Lower leg skin (tissue), 4 donors: ENCODE measurements around the gene TASP1. TPM values are rescaled to one million over a fixed set of nuclear protein-coding genes. Genes with fewer than 3 reads are reported as not detected.
"Not testable (repeated sequence)": the region's sequence is repeated elsewhere in the genome, so short reads cannot be mapped to it uniquely, and the experiment has no call there.

Experiments used
- DNase-seq, 2 donors: peaks; one replicate each; pipeline ENCODE4 v3.0.0-alpha.2; 2019; ENCODE audit warnings: low spot score in 2 of 2
- H3K4me3 ChIP-seq: fragments of 200-600 bp; sonication (generic); 2 replicates; pipeline ENCODE4 v1.5.1; 2017; ENCODE audit warnings: mild to moderate bottlenecking, low read depth; ENCODE audit not compliant: poor library complexity, severe bottlenecking
- POLR2A ChIP-seq, 2 donors: fragments of 450-650 bp; IDR thresholded peaks; one replicate each; pipeline ENCODE4 v1.6.1; 2016 to 2017; ENCODE audit warnings: antibody characterized with exemption in 2 of 2, mild to moderate bottlenecking in 1 of 2, moderate library complexity in 1 of 2
- WGBS, 2 donors: methylation state at CpG; one replicate each; pipeline ENCODE4 v1.1.5; 2018; 5-methylcytosine and 5-hydroxymethylcytosine counted together
- intact Hi-C: fragments of 100-400 bp; cut with DNase I; formaldehyde crosslinking; loops from one replicate; pipeline ENCODE4 v1.15.0; 2023; ENCODE audit warnings: low total_unique reads
- total RNA-seq, 4 donors: library from RNA; depleted of rRNA; stranded (reverse); fragments of >200 nt; gene quantifications; one replicate each; pipeline ENCODE4 v1.1.0, GENCODE V29; 2016
- TF ChIP-seq, protein P1 (sequence below), 3 donors: fragments of 450-650 bp; IDR thresholded peaks; one replicate each; pipeline ENCODE4 v1.5.1; 2016; ENCODE audit warnings: antibody characterized with exemption in 3 of 3, mild to moderate bottlenecking in 3 of 3, moderate library complexity in 2 of 3

Gene TASP1
- total RNA-seq, 4 donors from 2014 or later: 9.0 to 18.3 (median 12.7) TPM

DNA sequence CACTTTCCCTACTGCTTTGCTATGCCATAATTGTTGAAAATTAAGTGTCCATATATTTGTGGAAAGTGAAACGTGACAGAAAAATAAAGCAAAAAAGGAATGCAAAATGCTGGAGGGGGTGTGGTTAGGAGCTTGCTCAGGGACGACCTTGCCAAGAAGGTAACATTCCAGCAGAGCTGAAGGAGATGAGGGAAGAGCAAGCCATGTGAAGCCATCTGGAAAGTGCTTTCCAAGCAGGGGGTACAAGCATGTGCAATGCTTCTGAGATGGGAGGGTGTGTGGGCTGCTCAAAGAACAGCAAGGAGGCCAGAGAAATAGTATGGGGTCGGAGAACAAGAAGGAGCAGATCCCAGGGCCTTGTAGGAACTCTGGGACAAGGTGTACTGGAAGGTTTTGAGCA is 255.9 kb downstream of the TASP1 start:
- TF ChIP-seq POLR2A (IDR thresholded peaks at IDR 0.05): no peak
- TF ChIP-seq, protein P1, sequence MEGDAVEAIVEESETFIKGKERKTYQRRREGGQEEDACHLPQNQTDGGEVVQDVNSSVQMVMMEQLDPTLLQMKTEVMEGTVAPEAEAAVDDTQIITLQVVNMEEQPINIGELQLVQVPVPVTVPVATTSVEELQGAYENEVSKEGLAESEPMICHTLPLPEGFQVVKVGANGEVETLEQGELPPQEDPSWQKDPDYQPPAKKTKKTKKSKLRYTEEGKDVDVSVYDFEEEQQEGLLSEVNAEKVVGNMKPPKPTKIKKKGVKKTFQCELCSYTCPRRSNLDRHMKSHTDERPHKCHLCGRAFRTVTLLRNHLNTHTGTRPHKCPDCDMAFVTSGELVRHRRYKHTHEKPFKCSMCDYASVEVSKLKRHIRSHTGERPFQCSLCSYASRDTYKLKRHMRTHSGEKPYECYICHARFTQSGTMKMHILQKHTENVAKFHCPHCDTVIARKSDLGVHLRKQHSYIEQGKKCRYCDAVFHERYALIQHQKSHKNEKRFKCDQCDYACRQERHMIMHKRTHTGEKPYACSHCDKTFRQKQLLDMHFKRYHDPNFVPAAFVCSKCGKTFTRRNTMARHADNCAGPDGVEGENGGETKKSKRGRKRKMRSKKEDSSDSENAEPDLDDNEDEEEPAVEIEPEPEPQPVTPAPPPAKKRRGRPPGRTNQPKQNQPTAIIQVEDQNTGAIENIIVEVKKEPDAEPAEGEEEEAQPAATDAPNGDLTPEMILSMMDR (IDR thresholded peaks at IDR 0.05): no peak
- intact Hi-C loops: no loop called here
- no peak for DNase-seq
- WGBS, 2 donors: 64 to 74% methylated on average over 3 of the region's 3 CpGs
- no peak overlapping the region for H3K4me3 ChIP-seq

DNA sequence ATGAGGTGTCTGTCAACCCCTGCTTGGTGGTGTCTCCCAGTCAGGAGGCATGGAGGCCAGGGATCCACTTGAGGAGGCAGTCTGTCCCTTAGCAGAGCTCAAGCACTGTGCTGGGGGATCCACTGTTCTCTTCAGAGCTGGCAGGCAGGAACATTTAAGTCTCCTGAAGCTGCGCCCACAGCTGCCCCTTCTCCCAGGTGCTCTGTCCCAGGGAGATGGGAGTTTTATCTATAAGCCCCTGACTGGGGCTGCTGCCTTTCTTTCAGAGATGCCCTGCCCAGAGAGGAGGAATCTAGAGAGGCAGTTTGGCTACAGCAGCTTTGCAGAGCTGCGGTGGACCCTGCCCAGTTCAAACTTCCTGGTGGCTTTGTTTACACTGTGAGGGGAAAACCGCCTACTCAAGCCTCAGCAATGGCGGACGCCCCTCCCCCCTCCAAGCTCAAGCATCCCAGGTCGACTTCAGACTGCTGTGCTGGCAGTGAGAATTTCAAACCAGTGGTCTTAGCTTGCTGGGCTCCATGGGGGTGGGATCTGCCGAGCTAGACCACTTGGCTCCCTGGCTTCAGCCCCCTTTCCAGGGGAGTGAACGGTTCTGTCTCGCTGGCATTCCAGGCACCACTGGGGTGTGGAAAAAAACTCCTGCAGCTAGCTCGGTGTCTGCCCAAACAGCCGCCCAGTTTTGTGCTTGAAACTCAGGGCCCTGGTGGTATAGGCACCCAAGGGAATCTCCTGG is 258.1 kb downstream of the TASP1 start:
- 97 to 98% methylated on average over 8 to 11 of the region's 11 CpGs for WGBS, 2 donors
- intact Hi-C loops, DNase-seq, H3K4me3 ChIP-seq: not testable (repeated sequence)

DNA sequence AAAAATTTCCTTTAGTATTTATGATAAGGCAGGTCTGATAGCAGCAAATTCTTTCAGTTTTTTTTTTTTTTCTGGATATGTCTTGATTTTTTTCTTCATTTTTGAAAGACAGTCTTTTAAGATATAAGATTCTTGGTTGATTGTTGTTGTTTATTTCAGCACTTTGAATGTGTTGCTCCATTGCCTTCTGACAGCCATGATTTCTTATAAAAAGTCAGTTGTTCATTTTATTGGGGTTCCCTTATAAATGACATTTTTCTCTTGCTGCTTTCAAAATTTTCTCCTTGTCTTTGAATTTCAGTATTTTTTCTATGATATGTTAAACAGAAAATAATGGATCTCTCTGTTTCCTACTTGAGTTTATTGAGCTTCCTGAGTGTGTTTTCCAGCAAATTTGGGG is 265.3 kb downstream of the TASP1 start:
- H3K4me3 ChIP-seq: no peak overlapping the region
- no peak for DNase-seq
- intact Hi-C loops: no loop called here
- TF ChIP-seq, protein P1 (IDR thresholded peaks at IDR 0.05): no peak
- no peak for TF ChIP-seq POLR2A (IDR thresholded peaks at IDR 0.05)

DNA sequence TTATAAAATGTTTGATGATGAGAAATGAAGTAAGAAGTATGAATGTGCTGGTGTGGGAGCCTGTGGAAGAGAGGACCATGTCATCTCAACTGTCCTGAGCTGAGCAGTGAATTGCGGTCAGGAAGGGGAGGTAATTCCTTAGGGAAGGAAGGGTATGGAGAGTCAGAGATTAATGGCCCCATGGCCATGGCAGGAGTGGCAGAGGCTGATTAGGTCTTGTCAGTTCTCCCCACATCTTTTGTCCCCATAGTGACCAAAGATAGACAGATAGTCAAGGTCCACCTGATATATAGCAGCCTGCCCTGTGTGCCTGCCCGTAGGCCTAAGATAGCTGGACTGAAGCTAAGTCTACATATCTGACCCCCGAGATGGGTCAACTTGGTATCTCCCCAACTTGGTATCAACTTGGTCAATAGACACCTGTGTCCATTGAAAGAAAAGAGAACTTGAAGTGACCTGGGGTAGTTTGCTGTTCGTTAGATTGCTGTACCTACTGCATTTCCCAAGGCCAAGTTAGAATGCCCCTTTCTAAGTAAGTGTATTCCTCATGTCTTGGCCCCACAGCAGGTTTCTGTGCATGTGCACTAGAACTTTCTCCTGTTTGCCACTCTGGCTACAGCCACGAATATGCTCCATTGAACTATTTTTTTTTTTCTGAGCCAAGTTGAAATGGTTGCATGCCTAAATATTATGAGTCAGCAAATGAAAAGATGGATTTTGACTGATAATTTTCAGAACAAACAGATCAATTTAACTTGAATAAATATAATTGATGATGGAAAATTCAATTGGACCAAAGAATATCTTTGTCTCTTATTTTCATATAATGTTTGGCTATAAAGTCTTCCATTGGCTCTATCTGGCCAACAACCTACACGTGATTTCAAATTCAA is 274.2 kb downstream of the TASP1 start:
- TF ChIP-seq POLR2A (IDR thresholded peaks at IDR 0.05): no peak
- TF ChIP-seq, protein P1 (IDR thresholded peaks at IDR 0.05): no peak
- no peak overlapping the region for H3K4me3 ChIP-seq
- DNase-seq: no peak
- 90 to 93% methylated on average over 6 of the region's 6 CpGs for WGBS, 2 donors
- intact Hi-C loops: no loop called here

DNA sequence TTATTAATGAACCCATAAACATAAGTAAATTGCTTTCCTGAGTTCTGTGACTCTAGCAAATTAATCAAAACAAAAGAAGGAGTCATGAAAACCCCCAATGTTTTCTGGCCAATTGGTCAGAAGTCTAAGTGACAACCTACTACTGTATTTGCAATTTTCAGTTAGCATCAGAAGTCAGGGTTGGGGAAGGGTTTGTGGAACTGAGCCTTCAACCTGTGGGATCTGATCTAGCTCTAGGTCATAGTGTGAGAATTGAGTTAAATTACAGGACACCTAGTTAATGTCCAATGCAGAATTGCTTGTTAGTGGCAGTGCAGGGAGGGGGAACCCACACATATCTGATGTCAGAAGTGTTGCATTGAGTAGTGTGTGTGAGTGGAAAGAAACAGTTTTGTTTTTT is 275.3 kb downstream of the TASP1 start:
- H3K4me3 ChIP-seq: no peak overlapping the region
- intact Hi-C loops: no loop called here
- no peak for DNase-seq
- TF ChIP-seq POLR2A (IDR thresholded peaks at IDR 0.05): no peak
- TF ChIP-seq, protein P1 (IDR thresholded peaks at IDR 0.05): no peak

DNA sequence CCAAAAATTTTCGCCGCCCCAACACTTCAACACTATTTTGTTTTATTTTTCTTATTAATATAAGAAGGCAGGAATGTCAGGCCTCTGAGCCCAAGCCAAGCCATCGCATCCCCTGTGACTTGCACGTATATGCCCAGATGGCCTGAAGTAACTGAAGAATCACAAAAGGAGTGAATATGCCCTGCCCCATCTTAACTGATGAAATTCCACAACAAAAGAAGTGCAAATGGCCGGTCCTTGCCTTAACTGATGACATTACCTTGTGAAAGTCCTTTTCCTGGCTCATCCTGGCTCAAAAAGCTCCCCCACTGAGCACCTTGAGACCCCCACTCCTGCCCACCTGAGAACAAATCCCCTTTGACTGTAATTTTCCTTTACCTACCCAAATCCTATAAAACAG is 276.6 kb downstream of the TASP1 start:
- DNase-seq, intact Hi-C loops, H3K4me3 ChIP-seq: not testable (repeated sequence)
- 81 to 95% methylated on average over 3 of the region's 5 CpGs for WGBS, 2 donors

DNA sequence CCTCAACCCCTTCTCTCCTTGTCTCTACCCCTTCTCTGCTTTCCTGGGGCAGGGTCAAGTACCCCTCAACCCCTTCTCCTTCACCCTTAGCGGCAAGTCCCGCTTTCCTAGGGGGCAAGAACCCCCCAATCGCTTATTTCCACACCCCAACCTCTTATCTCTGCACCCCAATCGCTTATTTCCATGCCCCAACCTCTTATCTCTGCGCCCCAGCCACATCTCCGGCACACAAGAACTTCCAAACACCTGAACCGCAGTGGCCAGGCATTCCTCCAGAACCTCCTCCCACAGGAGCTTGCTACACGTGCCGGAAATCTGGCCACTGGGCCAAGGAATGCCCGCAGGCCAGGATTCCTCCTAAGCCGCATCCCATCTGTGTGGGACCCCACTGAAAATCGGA is 279.8 kb downstream of the TASP1 start:
- DNase-seq, H3K4me3 ChIP-seq, intact Hi-C loops: not testable (repeated sequence)
- WGBS, 2 donors: 93% methylated on average over 12 of the region's 12 CpGs

DNA sequence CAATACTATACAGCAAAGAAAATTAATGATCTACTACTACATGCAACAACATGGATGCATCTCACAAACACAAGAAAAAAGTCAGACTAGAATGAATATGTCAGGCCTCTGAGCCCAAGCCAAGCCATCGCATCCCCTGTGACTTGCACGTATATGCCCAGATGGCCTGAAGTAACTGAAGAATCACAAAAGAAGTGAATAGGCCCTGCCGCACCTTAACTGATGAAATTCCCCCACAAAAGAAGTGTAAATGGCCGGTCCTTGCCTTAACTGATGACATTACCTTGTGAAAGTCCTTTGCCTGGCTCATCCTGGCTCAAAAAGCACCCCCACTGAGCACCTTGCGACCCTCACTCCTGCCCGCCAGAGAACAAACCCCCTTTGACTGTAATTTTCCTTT is 280.9 kb downstream of the TASP1 start:
- WGBS, 2 donors: 94 to 97% methylated on average over 6 of the region's 6 CpGs
- DNase-seq, intact Hi-C loops: not testable (repeated sequence)

More for the DNA sequence above, 280.9 kb downstream of the TASP1 start:
- H3K4me3 ChIP-seq: not testable (repeated sequence)
